Retina (tissue), 1 donor: Measurements from ENCODE around the gene MAOB.
A peak's percentile ranks its signal among the peaks of the same experiment; 100 is the strongest.
"Not testable (repeated sequence)": the region's sequence is repeated elsewhere in the genome, so short reads cannot be mapped to it uniquely, and the experiment has no call there.

ENCODE experiments used
- DNase-seq: peaks from one replicate; pipeline ENCODE4 v3.0.0-alpha.2; 2016

Gene MAOB

DNA sequence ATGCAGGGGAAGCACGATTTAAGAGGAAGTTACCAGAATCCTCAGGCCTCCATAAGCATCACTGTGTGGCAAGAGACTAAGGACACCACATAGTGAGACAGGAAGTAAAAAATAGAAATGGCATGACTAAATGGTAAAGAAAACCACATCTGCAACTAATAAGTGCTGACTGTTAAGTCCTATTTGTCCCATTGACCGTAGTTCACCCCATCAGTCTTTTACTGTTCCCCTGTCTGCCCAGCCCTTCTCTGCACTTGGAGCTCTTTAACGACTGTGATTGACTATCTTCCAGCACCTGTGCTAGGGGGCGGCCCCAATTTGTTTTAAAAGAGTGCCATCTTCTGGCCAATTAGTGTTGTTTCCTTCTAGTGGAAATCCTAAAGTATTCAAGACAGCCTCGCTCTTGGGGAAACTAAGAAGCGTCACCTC lies 132.0 kb downstream of the MAOB start:
- DNase-seq: peak; percentile 50

DNA sequence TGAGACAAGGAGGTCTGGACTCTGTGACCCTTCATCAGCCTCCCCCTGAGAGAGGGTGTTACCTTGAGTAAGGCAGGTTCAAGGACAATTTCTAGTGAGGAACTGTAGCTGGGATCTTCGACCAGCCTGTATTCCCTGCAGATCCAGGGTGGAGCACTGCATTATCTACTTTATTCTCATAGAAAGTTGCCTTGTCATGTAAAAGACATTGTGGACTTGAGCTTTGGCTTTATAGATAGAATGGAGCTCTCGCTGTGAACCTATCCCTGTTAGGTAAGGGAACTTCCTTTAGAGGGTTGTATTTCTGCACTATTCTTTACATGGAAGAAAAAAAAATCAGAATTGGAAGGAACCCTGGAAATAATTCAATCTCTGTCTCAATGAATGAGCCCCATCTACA lies 134.8 kb downstream of the MAOB start:
- DNase-seq: no peak

DNA sequence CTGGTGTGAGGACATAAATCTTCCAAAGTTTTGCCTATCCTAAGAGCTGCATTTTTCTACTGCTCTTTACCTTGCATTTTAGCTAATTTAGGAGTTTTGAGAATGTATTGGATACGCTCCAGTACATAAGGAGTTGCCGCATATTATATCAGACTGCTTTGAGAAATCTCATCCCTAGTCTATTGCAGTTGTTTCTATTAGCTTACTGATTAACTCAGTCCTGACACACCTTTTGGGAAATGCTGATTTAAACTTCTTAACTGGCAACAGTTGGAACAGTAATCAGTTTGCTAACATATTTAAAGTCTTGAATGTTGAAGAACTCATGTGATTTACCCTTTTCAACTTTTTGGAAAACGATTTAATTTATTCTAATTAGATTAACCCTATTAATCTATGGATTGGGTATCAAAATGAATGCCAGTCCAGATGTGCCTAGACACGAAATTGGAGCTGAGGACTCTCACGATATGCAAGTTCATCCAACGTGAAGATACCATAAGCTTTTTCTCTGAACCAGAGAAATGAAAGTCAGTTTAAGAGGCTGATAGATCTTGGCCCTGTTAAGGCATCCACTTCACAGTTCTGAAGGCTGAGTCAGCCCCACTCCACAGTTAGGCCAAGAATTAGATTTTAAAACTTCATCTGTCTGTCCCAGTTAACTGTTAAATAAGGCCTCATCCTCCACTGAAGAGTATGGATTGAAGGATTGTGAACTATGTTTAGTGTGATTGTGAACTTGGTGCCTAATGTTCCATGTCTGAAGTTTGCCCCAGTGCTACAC lies 136.1 kb downstream of the MAOB start:
- DNase-seq: no peak

DNA sequence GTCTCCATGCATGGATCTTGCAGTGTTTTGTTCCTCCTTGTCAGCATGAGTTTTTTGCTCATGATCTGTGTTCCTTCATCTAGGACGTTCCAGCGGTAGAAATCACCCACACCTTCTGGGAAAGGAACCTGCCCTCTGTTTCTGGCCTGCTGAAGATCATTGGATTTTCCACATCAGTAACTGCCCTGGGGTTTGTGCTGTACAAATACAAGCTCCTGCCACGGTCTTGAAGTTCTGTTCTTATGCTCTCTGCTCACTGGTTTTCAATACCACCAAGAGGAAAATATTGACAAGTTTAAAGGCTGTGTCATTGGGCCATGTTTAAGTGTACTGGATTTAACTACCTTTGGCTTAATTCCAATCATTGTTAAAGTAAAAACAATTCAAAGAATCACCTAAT lies 138.0 kb downstream of the MAOB start:
- DNase-seq: no peak

DNA sequence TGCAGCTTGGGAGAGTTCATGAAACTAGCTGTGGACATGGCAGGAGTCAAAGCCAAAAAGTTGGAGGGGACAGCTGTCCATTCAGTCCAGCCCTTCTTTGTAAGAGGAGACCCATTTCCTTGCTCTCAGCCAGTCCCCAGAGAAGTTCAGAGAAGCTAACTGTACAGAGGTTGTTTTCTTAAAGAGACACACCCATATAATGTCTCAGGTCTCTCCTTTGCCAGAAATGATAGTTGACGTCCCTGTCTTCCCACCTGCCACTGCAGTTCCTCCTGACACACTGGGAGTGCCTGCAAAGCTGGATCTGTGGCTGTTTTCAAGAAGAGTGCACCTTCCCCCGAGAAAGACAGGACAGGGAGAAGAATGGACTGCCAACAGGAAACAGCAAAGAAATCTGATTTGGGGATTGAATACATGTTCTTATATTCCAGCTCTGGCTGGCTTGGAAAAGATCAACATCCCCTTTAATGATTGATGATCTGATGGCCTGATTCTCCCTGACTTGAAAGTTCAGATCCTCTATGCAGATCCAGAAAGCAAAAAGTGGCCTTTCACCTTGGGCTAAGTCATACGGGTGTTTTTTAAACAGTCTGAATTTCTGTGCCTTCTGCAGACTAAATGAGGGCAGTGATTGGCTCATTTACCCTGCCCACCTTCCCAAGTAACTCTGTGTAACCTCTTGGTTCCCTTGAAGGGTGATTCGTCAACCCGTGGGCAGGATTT lies 139.0 kb downstream of the MAOB start:
- no peak for DNase-seq

DNA sequence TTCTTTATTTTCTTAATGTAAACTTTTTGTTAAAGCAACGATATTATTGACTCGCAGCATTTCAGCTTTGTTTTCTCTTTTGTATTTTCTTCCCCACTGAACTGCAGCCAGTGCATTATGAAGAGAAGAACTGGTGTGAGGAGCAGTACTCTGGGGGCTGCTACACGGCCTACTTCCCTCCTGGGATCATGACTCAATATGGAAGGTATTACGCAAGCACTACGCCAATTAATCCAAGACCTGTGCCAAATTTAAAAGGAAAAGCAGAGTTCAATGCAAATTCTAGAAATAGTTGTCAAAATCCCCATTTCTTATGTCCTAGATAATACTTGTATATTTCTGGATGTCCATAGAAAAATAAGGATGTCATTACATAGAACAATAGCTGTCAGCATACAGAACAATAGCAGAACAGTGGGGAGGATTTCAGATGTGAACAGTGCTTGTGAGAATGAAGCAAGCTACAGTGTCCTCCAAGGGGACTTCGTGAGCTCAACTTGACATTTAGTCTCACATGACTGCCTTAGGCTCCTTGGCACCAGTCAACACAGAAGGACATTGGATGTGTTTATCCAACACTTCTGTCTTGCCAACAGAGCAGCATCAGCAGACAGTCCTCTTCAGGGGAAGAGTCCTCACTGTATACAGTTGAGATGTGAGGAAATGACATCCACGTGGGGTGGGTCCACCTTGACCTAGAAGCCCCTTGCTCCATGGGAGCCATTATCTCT lies 140.2 kb downstream of the MAOB start:
- no peak for DNase-seq

DNA sequence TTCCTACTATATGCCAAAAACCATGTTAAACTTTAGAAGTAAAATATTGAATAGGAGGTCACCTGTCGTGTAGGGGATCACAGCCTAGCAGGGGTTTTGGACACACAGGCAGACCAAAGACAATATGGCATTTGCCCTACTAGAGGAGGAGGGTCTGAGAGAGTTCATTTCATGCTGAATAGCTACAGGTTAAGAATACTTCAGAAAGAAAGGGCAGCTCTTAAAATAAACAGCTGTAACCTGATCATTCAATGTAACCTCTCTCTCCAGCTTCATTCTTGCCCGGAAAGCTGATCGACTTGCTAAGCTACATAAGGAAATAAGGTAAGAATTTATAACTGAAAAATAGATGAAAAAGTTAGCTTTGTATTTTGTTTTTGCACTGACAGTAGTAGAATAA lies 146.3 kb downstream of the MAOB start:
- no peak for DNase-seq

DNA sequence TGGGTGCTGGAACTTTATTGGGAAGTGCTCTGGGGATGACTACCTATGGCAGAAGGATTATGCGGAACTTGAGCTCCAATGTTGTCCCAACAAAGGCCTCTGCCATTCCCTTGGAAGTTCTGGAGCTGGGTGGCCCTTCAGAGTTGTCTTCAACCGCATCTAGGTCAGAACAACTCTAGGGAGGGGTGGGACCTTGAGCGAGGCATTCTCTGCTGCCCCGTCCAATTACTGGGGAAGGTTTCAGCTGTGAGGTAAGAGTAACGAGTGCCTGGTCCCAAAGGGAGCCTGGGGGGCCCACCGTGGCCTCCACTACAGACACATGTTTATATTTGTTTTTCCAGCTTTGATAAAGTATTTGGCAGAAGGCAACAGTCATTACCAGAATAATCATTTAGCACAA lies 146.7 kb downstream of the MAOB start:
- no peak for DNase-seq

DNA sequence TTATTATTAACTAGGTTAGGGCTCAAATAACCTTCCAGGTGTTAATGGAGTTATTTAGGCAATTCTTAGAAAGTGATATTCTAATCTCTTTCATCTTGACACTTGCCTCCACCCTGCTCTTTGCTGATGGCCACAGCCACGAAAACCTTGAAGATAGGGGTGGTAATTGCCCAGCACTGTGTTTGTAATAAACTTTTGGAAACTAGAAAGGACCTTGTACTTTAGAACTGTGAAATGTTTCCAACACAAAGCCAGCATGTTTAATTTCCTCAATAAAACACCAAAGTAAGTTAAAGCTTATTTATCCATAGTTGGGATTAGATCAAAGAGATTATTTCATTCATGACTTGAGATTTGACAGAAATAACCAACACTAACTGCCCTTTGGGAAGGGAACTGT lies 147.8 kb downstream of the MAOB start:
- DNase-seq: no peak

DNA sequence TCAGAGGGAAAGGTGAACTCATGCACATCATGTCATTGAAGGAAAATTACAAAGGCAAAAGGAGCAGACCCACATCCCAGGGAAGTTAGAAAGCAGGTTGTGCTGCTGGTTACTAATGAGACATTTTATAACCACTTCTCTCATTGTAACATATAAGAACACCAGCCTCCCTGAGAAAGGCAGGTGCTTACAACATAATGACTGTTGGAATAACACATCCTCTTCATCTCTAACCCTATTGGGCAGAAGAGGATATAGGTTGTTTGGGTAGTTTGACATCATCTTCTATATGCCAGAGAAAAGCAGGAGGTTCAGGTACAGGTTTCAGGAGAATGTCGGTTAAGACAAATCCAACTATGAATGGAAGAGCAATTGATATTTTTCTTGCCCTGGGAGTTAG lies 148.6 kb downstream of the MAOB start:
- DNase-seq: no peak

DNA sequence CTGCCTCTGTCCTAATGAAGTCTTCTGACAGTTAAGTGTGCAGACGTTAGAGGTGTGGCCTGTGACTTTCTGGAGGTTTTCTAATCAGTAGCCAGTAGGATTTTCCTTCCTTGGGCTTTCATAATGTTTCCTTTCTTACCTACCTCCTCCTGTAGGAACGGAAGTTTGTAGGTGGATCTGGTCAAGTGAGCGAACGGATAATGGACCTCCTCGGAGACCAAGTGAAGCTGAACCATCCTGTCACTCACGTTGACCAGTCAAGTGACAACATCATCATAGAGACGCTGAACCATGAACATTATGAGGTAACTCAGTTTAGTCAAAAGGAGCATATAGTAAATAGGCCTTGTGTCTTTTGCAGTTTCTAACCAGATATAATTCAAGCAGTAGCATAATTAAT lies 151.2 kb downstream of the MAOB start:
- no peak for DNase-seq

DNA sequence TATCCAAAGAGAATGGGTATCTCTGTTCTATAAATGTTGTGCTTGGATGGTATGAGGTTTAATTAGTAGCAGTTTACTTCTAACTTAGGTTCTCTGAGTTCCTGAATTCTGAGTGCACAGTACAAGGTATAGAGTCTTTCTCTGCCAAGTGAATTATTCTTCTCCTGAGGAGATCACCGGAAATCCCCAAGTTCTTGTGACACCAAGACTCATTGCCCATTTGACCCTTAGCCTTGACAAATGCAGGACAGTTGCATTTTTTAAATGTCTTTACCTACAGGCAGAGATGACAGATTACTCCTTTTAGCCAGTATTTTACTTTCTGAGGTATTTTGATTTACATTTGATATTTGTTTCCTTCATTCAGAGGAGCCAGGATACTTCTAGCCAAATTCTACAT lies 153.3 kb downstream of the MAOB start:
- no peak for DNase-seq

DNA sequence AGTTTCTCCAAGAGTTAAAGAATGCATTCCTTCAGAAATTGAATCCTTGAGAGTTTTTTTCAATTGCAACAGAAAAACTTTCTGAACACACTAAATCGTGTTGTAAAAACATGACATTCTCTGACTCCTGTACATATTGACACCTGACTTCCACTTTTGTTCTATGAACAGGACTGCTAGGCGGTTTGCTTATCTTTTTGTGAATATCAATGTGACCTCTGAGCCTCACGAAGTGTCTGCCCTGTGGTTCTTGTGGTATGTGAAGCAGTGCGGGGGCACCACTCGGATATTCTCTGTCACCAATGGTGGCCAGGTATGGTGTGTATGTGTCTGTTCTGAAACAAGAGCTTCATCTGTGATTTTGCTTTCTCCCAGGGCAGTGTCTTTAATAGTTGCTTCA lies 154.2 kb downstream of the MAOB start:
- no peak for DNase-seq

DNA sequence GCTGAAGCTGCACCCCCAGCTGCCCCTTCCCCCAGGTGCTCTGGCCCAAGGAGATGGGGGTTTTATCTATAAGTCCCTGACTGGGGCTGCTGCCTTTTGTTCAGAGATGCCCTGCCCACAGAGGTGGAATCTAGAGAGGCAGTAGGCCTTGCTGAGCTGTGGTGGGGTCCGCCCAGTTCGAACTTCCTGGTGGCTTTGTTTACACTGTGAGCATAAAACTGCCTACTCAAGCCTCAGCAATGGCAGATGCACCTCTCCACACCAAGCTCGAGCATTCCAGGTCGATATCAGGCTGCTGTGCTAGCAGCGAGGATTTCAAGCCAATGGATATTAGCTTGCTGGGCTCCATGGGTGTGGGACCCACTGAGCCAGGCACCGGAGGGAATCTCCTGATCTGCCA lies 155.0 kb downstream of the MAOB start:
- DNase-seq: not testable (repeated sequence)

DNA sequence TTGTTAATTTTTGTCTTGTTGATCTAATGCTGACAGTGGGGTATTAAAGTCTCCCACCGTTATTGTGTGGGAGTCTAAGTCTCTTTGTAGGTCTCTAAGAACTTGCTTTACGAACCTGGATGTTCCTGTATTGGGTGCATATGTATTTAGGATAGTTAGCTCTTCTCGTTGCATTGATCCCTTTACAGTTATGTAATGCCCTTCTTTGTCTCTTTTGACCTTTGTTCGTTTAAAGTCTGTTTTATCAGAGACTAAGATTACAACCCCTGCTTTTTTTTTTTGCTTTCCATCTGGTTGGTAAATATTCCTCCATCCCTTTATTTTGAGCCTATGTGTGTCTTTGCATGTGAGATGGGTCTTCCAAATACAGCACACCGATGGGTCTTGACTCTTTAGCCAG lies 157.0 kb downstream of the MAOB start:
- not testable (repeated sequence) for DNase-seq

DNA sequence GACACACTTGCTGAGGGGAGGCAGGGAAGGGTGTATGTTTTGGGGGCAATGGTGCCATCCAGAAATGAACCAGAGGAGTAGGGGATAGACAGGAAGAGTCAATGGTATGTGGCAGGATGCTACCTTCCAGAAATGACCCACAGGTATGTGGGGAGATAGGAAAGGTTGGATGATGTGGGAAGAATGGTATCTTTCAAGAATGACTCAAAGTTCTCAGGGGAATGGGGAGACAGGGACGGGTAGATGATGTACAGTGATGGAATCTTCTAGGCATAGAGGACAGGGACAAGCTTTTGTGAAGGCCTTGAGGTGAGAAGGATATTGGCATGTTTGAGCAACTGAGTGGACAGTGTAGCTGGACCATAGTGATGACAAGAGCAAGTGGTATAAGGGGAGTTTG lies 161.3 kb downstream of the MAOB start:
- no peak for DNase-seq

DNA sequence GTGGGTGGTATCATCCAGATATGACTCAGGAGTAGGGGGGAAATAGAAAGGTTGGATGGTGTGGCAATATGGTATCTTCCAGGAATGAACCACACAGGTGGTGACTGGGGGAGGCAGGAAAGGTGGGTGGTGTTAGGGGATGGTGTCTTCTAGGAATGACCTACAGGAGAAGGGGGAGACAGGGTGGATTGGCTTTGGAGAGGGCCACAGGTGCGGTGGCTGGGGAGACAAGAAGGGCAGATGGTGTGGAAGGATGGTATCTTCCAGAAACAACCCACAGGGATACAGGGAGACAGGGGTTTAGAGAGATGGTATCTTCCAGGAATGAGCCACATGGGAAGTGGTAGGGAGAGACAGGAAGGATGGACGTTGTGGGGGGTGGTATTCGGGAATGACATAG lies 162.2 kb downstream of the MAOB start:
- no peak for DNase-seq

DNA sequence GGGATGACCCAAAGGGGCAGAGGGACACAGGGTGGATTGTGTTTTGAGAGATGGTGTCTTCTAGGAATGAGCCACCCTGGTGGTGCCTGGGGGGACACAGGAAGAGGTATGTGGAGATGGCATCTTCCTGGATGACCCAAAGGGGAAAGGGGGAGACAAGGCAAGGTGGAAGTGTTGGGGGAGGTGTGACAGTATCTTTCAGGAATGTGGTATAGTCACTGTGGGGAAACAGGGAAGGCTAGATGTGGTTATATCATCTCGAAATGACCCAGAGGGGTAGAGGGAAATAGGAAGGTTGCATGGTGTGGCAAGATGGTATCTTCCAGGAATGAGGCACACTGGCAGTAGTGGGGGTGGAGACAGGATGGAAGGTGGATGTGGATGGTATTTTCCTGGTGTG lies 163.3 kb downstream of the MAOB start:
- DNase-seq: no peak

DNA sequence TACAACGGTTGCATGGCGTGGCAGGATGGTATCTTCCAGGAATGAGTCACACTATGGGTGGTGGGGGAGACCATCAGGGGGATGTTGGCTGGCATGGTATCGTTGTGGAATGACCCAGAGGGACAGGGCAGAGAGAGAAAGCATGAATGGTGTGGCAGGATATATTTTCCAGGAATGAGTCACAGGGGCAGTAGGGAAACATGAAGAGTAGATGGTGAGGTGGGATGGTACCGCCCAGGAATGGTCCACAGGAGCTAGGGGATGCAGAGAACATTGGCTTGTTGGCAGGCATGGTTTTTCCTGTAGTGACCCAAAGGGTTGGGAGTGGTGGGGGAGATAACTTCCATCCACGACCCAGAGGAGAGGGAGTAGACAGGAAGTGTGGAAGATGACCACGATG lies 163.7 kb downstream of the MAOB start:
- DNase-seq: no peak

DNA sequence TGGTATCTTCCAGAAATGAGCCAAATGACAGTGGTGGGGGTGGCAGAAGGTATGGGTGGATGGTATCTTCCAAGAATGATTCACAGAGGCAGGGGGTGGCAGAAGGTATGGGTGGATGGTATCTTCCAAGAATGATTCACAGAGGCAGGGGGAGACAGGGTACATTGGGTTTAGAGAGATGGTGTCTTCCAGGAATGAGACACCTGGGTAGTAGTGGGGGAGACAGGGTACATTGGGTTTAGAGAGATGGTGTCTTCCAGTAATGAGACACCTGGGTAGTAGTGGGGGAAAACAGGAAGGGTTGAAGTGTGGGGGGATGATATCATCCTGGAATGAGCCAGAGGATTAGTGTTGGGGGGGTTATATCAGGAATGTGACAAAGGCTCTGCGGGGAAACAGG lies 164.2 kb downstream of the MAOB start:
- DNase-seq: no peak

DNA sequence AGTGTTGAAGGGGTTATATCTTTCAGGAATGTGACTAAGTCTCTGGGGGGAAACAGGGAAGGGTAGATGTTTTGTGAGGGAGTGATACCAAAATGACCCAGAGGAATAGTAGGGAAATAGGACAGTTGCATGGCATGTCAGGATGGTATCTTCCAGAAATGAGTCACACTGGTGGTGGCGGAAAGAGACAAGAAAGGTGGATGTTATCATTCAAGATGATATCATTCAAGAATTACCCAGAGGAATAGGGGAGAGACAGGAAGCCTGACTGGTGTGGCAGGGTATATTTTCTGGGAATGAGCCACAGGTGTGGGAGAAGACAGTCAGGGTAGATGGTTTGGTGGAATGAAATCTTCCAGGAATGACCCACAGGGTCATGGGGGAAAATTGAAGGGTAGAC lies 165.1 kb downstream of the MAOB start:
- no peak for DNase-seq

DNA sequence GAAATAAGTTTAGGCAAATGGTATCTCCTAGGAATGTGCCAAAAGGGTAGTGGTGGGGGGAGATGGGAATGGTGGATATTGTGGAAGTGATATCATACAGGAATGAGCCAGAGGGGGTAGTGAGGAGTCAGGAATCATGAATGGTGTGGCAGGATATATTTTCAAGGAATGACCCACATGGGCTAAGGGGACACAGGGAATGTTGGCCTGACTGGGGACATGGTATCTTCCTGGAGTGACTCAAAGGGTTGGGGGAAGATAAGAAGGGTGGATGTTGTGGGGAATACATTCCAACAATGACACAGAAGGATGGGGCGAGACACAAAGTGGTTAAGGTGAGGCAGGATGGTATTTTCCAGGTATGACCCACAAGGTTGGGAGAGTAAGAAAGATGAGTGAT lies 165.6 kb downstream of the MAOB start:
- no peak for DNase-seq
